Stimulated activated naive CD8-positive, alpha-beta T cell treated with anti-CD3 and anti-CD28 coated beads, Interleukin-15, amount 100 ng/mL, for 72 hours (primary cell): ENCODE measurements around the gene GABRB1.
"Not testable (repeated sequence)": the region's sequence is repeated elsewhere in the genome, so short reads cannot be mapped to it uniquely, and the experiment has no call there.

ENCODE experiments used
- ATAC-seq: fragments of 150-1000 bp; cut with Tn5 transposase; 2 replicates; pipeline ENCODE4 v1.10.0; 2021; ENCODE audit warnings: mild to moderate bottlenecking, moderate library complexity
- DNase-seq, 2 donors: peaks; one replicate each; pipeline ENCODE4 v3.0.0; 2021 to 2022
- H3K27ac Mint-ChIP-seq, 2 donors: one replicate each; pipeline ENCODE4 v1.8.0; 2022; ENCODE audit warnings: mild to moderate bottlenecking in 2 of 2, mixed read lengths in 2 of 2, moderate library complexity in 2 of 2
- H3K27me3 Mint-ChIP-seq: one replicate; pipeline ENCODE4 v1.8.0; 2022; ENCODE audit warnings: mixed read lengths
- H3K4me1 Mint-ChIP-seq: one replicate; pipeline ENCODE4 v1.8.0; 2022; ENCODE audit warnings: mild to moderate bottlenecking, mixed read lengths
- H3K4me3 Mint-ChIP-seq, 2 donors: one replicate each; pipeline ENCODE4 v1.8.0; 2022; ENCODE audit warnings: mild to moderate bottlenecking in 2 of 2, mixed read lengths in 2 of 2, moderate library complexity in 1 of 2
- H3K9me3 Mint-ChIP-seq, 2 donors: one replicate each; pipeline ENCODE4 v1.8.0; 2022; ENCODE audit warnings: mixed read lengths in 2 of 2

The GABRB1 gene

DNA sequence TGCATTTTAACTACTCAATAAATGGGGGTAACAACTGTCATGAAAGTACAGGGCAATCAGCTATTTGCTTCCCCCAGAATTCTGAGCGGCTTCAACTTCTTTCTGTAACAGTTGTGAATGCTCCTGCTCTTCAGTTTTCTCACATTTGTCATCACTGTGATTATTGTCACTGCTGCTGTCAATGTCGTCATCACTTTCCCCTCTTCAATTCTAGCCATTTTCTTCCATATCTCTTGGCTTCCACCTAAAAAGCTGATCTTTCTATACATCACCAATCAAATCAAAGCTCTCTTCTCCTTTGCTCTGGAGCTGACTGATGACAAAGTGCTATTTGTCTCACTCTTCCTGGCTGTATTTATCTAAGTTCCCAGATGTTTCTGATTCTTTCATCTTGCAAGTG is 306.5 kb downstream of the GABRB1 start:
- no peaks in the 10 kb centered on the region for H3K4me1 Mint-ChIP-seq
- DNase-seq (no peak), ATAC-seq (no peak)
- H3K9me3 Mint-ChIP-seq, result no peaks in the 10 kb centered on the region
- H3K4me3 Mint-ChIP-seq, result no peak overlapping the region
- H3K27ac Mint-ChIP-seq, result no peak overlapping the region
- H3K27me3 Mint-ChIP-seq, result peaks cover 21% of the 10 kb centered on the region

DNA sequence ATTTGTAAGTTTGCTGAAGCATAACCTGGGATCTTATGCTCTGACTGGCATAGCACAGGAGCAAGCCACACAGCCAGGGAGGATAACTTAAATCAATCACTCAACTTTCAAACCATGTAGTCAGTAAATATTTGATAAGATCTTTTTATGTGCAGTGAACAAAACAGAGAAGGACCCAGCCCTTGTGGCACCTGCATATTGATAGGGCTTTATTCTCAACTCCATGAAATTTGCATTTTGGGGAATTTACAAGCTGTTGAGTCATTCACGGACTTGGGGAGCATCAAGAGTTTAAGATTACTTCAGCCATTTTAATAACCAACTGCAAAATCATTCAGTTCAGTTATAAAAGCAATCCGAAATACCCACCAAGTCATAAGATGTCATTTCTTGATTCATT is 309.5 kb downstream of the GABRB1 start:
- Mint-ChIP-seq H3K27me3 (peaks cover 21% of the 10 kb centered on the region), H3K4me3 (no peak overlapping the region)

GRCh38 chr4:47342796-47343195 is 311.4 kb downstream of the GABRB1 start:
- Mint-ChIP-seq H3K27ac (no peak overlapping the region), H3K4me3 (no peak overlapping the region), H3K4me1 (no peaks in the 10 kb centered on the region), H3K27me3 (peaks cover 6% of the 10 kb centered on the region), H3K9me3 (no peaks in the 10 kb centered on the region)
- no peak for ATAC-seq
- no peak for DNase-seq

More for the DNA sequence above, 309.5 kb downstream of the GABRB1 start:
- Mint-ChIP-seq H3K4me1 (no peaks in the 10 kb centered on the region), H3K27ac (no peak overlapping the region), H3K9me3 (no peaks in the 10 kb centered on the region)
- no peak for ATAC-seq
- no peak for DNase-seq

DNA sequence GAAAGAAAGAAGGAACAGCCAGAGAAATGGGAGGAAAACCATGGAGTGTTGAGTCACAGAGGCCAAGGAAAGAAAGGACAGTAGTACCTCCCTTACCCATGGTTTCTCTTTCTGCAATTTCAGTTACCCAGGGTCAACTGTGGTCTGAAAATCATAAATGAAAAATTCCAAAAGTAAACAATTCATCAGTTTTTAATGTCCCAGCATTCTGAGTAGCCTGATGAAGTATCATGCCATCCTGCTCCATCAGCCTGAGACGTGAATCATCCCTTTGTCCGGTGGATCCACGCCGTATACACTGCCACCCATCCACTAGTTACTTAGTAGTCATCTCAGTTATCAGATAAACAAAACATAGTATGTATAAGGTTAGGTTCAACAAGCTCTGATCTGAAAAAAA is 318.0 kb downstream of the GABRB1 start:
- Mint-ChIP-seq H3K27me3 (peaks cover 10% of the 10 kb centered on the region), H3K9me3 (no peaks in the 10 kb centered on the region), H3K4me3 (no peak overlapping the region), H3K27ac (no peak overlapping the region), H3K4me1 (no peaks in the 10 kb centered on the region)
- DNase-seq, result no peak
- ATAC-seq, result no peak

- Mint-ChIP-seq H3K27ac (no peak overlapping the region), H3K9me3 (no peaks in the 10 kb centered on the region), H3K4me3 (no peak overlapping the region), H3K4me1 (no peaks in the 10 kb centered on the region), H3K27me3 (no peaks in the 10 kb centered on the region)
- DNase-seq (no peak), ATAC-seq (no peak)
Measured at GRCh38 chr4:47355568-47355967, 324.2 kb downstream of the GABRB1 start.

GRCh38 chr4:47359891-47360290 is 328.5 kb downstream of the GABRB1 start:
- Mint-ChIP-seq H3K4me1 (no peaks in the 10 kb centered on the region), H3K4me3 (no peak overlapping the region), H3K27me3 (peaks cover 19% of the 10 kb centered on the region), H3K9me3 (no peaks in the 10 kb centered on the region), H3K27ac (no peak overlapping the region)
- DNase-seq, result no peak
- no peak for ATAC-seq

- no peak for DNase-seq
- no peaks in the 10 kb centered on the region for H3K4me1 Mint-ChIP-seq
Measured at GRCh38 chr4:47367761-47368160, 336.4 kb downstream of the GABRB1 start.

DNA sequence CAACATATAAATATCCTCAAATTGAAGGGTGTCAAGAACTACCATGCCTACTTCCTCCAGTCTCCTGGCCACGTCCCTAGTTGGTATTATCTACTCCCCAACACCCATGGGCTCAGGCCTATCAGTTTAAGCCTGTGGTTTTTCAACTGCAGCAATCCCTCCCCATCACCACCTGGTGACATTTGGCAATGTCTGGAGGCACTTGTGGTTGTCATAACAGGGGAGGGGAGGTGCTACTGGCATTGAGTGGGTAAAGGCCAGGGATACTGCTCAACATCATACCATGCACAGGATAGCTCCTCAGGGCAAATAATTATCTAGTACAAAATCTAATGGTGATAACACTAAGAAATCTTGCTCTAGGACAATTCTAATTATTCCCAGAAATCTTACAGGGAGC is 336.8 kb downstream of the GABRB1 start:
- no peak overlapping the region for H3K27ac Mint-ChIP-seq
- no peak overlapping the region for H3K4me3 Mint-ChIP-seq
- H3K4me1 Mint-ChIP-seq, result no peaks in the 10 kb centered on the region
- peaks cover 20% of the 10 kb centered on the region for H3K27me3 Mint-ChIP-seq
- DNase-seq, result no peak
- ATAC-seq, result no peak
- no peaks in the 10 kb centered on the region for H3K9me3 Mint-ChIP-seq

More at GRCh38 chr4:47367761-47368160, 336.4 kb downstream of the GABRB1 start:
- ATAC-seq, result no peak
- Mint-ChIP-seq H3K4me3 (no peak overlapping the region), H3K27me3 (peaks cover 16% of the 10 kb centered on the region), H3K27ac (no peak overlapping the region), H3K9me3 (no peaks in the 10 kb centered on the region)

DNA sequence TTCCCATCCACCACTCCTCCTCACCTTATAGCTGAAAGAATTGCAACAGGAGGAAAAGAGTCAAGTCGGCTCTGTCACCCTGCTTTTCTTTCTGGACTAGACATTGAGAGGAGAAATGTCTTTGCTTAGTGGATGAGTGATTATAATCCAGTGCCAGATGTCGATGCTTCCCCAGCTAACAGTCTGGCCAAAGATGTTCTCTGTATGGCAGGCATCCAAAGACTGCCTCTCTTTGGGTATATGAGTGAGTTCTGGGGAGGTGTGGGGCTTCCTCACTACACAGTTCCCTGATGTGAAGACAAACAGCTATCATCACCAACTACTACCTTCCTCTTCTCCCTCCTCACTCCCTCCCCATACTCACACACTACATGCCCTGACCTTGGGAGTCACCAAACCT is 341.2 kb downstream of the GABRB1 start:
- no peak for ATAC-seq
- Mint-ChIP-seq H3K4me1 (no peaks in the 10 kb centered on the region), H3K27ac (no peak overlapping the region)

DNA sequence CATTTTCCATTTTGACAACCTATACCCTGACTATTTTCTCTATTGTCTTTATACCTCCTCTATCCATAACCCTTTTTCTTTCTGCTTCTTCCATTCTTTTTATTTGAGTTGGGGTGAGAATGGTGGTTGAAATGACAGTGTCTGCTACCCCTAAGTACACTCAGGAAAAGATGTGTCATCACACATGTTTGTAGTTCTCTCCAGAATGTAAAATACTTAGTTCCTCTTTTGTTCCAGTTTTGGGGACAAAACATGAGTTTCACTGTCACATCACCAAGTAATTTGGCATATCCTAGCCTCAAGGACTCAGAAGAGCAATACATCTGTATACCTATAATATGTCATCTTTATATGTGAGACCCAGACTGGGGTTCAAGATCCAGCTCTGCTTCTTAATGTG is 341.8 kb downstream of the GABRB1 start:
- ATAC-seq (no peak), DNase-seq (no peak)
- no peaks in the 10 kb centered on the region for H3K9me3 Mint-ChIP-seq
- no peak overlapping the region for H3K27ac Mint-ChIP-seq
- no peak overlapping the region for H3K4me3 Mint-ChIP-seq
- H3K27me3 Mint-ChIP-seq, result peaks cover 12% of the 10 kb centered on the region
- no peaks in the 10 kb centered on the region for H3K4me1 Mint-ChIP-seq

More for the DNA sequence above, 341.2 kb downstream of the GABRB1 start:
- no peaks in the 10 kb centered on the region for H3K9me3 Mint-ChIP-seq
- DNase-seq, result no peak
- H3K27me3 Mint-ChIP-seq, result peaks cover 12% of the 10 kb centered on the region
- no peak overlapping the region for H3K4me3 Mint-ChIP-seq

- ATAC-seq (no peak), DNase-seq (no peak)
- no peak overlapping the region for H3K4me3 Mint-ChIP-seq
- no peaks in the 10 kb centered on the region for H3K4me1 Mint-ChIP-seq
- H3K27me3 Mint-ChIP-seq, result peaks cover 12% of the 10 kb centered on the region
- no peaks in the 10 kb centered on the region for H3K9me3 Mint-ChIP-seq
- H3K27ac Mint-ChIP-seq, result no peak overlapping the region
Measured at GRCh38 chr4:47373709-47374108, 342.3 kb downstream of the GABRB1 start.

- H3K27me3 Mint-ChIP-seq, result peaks cover 12% of the 10 kb centered on the region
- no peak overlapping the region for H3K4me3 Mint-ChIP-seq
- DNase-seq, result no peak
- no peaks in the 10 kb centered on the region for H3K4me1 Mint-ChIP-seq
- no peak for ATAC-seq
- no peaks in the 10 kb centered on the region for H3K9me3 Mint-ChIP-seq
- H3K27ac Mint-ChIP-seq, result no peak overlapping the region
Measured at GRCh38 chr4:47374477-47374876, 343.1 kb downstream of the GABRB1 start.

DNA sequence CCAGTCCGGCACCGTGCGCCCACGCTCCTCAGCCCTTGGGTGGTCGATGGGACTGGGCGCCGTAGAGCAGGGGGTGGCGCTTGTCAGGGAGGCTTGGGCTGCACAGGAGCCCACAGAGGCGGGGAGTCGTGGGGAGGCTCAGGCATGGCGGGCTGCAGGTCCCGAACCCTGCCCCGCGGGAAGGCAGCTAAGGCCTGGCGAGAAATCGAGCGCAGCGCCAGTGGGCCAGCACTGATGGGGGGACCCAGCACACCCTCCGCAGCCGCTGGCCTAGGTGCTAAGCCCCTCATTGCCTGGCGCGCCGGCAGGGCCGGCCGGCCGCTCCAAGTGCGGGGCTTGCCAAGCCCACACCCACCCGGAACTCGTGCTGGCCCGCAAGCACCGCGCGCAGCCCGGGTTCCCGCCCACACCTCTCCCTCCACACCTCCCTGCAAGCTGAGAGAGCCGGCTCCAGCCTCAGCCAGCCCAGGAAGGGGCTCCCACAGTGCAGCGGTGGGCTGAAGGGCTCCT is 346.7 kb downstream of the GABRB1 start:
- not testable (repeated sequence) for ATAC-seq, H3K4me3 Mint-ChIP-seq, H3K9me3 Mint-ChIP-seq, H3K27ac Mint-ChIP-seq, DNase-seq, H3K4me1 Mint-ChIP-seq
- peaks cover 14% of the 10 kb centered on the region for H3K27me3 Mint-ChIP-seq

GRCh38 chr4:47381172-47381571 is 349.8 kb downstream of the GABRB1 start:
- ATAC-seq (peak; percentile 12), DNase-seq (no peak)
- Mint-ChIP-seq H3K4me3 (no peak overlapping the region), H3K27ac (no peak overlapping the region), H3K4me1 (no peaks in the 10 kb centered on the region), H3K27me3 (peaks cover 23% of the 10 kb centered on the region), H3K9me3 (no peaks in the 10 kb centered on the region)

DNA sequence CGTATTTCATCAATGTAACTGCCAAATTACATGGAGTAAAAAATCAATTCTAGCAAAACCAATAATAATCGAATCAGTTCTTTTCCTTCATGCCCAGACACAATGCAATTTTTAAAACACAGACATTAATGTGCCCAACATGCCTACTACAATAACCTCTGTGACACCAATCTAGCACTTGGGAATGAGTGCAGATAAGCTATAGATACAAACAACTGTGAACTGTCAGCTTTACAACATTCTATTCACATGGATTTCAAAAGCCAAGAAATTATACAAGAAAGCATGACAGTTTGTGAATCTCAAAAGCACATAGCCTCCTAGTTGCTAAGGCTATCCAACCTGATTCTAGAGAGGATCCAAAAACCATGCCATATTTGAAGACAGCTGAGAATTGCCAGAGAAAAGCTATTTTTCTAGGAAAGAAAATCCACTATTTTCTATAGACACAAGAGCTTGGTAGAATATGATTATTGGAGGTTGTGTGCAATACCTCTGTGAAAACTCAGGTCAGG is 351.5 kb downstream of the GABRB1 start:
- ATAC-seq (no peak), DNase-seq (no peak)
- Mint-ChIP-seq H3K27ac (no peak overlapping the region), H3K27me3 (peaks cover 31% of the 10 kb centered on the region), H3K4me1 (no peaks in the 10 kb centered on the region), H3K9me3 (no peaks in the 10 kb centered on the region), H3K4me3 (no peak overlapping the region)

DNA sequence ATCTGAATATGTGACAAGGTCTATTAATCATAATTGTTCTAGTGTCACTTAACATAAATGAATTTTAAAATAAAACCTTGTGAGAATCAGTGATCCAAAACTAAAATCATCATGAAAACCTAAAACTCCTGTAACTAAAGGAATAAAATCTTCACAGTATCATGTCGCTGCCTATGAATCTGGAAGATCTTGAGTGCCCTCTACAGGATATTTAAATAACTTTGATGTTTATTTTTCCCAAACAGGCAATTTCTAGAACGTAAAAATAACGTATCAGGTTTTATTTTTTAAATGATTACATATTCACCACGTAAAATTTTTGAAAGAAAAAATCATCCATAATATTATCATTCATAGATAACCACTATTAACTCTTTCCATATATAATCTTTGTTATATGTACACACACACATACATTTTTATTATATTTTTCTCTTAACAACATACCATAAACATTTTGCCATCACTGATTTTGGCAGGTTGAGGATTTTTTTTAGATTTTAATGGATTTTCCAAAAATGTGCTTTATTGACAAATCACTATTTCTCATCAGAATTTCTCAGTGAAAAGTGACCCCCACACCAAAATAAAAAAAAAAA is 352.6 kb downstream of the GABRB1 start:
- DNase-seq (no peak), ATAC-seq (no peak)
- Mint-ChIP-seq H3K4me1 (no peaks in the 10 kb centered on the region), H3K27me3 (peaks cover 31% of the 10 kb centered on the region), H3K4me3 (no peak overlapping the region), H3K9me3 (no peaks in the 10 kb centered on the region), H3K27ac (no peak overlapping the region)

DNA sequence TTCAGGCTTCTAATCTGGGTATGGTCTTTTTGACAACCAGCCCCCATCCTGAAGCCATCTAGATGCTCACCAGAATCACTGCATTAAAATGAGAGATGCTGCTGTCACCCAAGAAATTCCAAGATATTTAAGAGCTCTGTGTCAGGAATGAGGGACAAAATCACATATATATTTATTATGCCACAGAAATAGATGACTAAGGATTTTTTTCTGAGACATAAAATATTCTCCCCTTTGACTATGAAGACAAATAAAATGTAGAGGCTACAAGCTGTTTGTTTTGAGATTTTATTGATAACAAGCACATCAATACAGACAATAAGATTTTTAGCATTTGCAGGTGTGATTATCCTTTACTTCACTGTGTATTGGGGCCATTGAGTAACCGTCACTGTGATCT is 354.8 kb downstream of the GABRB1 start:
- DNase-seq, result no peak
- no peak for ATAC-seq
- Mint-ChIP-seq H3K4me3 (no peak overlapping the region), H3K27ac (no peak overlapping the region), H3K4me1 (no peaks in the 10 kb centered on the region), H3K27me3 (peaks cover 29% of the 10 kb centered on the region), H3K9me3 (no peaks in the 10 kb centered on the region)
